ENCODE data around the gene LUC7L3.
"Not testable (repeated sequence)": the region's sequence is repeated elsewhere in the genome, so short reads cannot be mapped to it uniquely, and the experiment has no call there.

The LUC7L3 gene

GRCh38 chr17:50710650-50711049 lies 8.8 kb upstream of the LUC7L3 start:
- DNase-seq, result no peak

- no peak for DNase-seq
These were observed 6.8 kb upstream of the LUC7L3 start for GRCh38 chr17:50712641-50713040.

GRCh38 chr17:50715471-50715870 lies 3.9 kb upstream of the LUC7L3 start:
- no peak for DNase-seq

GRCh38 chr17:50719924-50720794 lies 756 bp downstream of the LUC7L3 start:
- DNase-seq, result no peak

GRCh38 chr17:50721194-50722010 lies 2.0 kb downstream of the LUC7L3 start:
- DNase-seq, result no peak

- no peak for DNase-seq
These were observed 3.3 kb downstream of the LUC7L3 start for GRCh38 chr17:50722746-50723145.

- not testable (repeated sequence) for DNase-seq
These were observed 5.2 kb downstream of the LUC7L3 start for GRCh38 chr17:50724622-50725021.

GRCh38 chr17:50725769-50726655 lies 6.6 kb downstream of the LUC7L3 start:
- DNase-seq, result no peak

GRCh38 chr17:50728112-50728429 lies 8.7 kb downstream of the LUC7L3 start:
- DNase-seq, result no peak

- DNase-seq, result no peak
These were observed 9.7 kb downstream of the LUC7L3 start for GRCh38 chr17:50728881-50729765.

GRCh38 chr17:50731575-50732460 lies 12.4 kb downstream of the LUC7L3 start:
- DNase-seq, result no peak

GRCh38 chr17:50735287-50735686 lies 15.9 kb downstream of the LUC7L3 start:
- DNase-seq, result no peak

GRCh38 chr17:50737118-50737698 lies 17.8 kb downstream of the LUC7L3 start:
- DNase-seq, result no peak

- DNase-seq, result no peak
These were observed 19.7 kb downstream of the LUC7L3 start for GRCh38 chr17:50739098-50739497.

- DNase-seq, result no peak
These were observed 26.2 kb downstream of the LUC7L3 start for GRCh38 chr17:50745631-50746030.

GRCh38 chr17:50749245-50749644 lies 29.8 kb downstream of the LUC7L3 start:
- no peak for DNase-seq

GRCh38 chr17:50754521-50754920 lies 35.1 kb downstream of the LUC7L3 start:
- DNase-seq, result no peak

GRCh38 chr17:50758524-50758923 lies 39.1 kb downstream of the LUC7L3 start:
- DNase-seq, result no peak

GRCh38 chr17:50758989-50759544 lies 39.7 kb downstream of the LUC7L3 start:
- DNase-seq, result no peak

GRCh38 chr17:50762177-50762576 lies 42.8 kb downstream of the LUC7L3 start:
- DNase-seq, result no peak

Data from T1000 (cell line).